Hematopoietic multipotent progenitor cell treated with erythropoietin and hydrocortisone succinate and interleukin-3 and kit ligand, for 4 days (in vitro differentiated cells): Measurements from ENCODE around the gene PGM5.
"Not testable (repeated sequence)": the region's sequence is repeated elsewhere in the genome, so short reads cannot be mapped to it uniquely, and the experiment has no call there.

ENCODE experiments used
- DNase-seq: peaks from one replicate; pipeline ENCODE4 v3.0.0-alpha.2; 2015

The PGM5 gene

DNA sequence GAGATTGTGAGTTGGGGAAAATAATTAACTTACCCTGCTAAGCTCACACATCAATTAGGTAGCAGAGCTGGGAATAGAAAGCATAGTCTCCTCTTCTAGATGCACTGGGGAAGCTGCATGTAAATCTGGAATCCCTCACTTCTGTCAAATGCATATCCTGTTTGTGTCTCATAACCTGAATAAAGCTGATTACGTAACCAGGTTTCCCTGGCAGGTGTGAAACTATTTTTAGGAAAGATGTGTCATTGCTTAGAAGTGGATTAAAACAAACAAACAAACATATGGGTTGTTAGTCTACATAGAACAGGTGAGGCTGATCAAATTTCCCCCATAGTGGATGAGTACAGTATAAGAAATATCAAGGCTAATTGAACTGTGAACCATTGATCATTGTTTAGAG lies 27.5 kb downstream of the PGM5 start:
- not testable (repeated sequence) for DNase-seq

DNA sequence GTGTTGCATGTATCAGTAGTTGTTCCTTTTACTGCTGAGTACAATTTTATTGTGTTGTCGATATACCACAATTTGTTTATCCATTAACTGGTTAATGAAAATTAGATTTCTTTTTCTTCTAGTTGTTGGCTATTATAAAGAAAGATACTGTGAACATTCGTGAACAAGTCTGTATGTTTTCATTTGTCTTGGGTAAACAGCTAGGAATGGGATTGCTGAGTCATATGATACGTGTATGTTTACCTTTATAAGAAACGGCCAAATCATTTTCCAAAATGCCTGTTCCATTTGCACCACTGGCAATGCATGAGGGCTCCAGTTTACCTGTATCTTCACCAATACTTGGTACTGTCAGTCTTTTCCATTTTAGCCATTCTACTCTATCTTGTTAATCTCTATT lies 33.1 kb downstream of the PGM5 start:
- not testable (repeated sequence) for DNase-seq

DNA sequence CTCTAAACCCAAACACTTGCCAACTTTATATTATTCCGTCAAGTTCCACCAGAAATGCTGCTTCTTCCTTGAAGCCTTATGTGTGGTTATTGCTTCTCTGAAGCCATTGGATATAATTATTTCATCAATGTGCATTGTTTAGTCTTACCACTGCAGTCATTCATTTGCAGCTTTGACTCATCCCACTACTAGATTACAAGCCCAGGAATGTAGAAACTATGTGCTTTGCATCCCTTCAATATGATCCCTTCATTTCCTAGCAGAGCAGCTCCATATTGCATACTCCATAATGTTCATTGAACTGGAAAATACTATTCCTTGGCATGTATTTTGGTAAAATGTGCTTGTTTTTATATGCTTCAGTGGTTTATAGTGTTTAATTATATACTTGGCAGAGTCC lies 34.3 kb downstream of the PGM5 start:
- DNase-seq, result not testable (repeated sequence)

DNA sequence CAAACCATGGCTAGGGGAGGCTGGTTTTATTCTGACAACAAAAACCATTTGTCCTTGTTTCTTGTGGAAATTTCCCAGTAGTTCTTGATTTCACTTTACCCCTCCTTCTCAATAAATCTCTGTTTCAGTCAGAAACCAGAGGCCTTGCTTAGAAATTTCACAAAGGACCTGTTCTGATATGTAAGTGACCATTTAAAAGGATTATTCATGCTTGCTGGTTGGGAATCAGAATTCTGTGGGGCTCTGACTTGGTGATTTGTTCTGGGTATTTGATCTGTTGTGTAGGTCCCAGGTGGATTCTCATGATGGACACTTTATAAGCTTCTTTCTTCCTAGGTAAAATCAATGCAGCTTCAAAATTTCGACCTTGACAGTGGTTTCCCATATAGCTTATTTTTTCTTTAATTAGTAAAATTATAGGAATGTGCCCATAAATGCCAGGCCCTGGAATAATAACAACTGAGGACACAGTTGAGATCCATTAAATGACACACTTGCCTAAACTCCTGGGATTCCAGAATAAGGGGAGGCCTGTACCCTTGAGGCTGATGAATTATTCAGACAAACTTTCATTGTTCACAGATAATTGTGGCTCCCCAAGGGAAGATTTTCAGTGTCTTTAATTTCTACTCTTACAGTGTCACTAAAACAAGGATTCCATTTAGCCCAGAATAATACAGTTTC lies 40.1 kb downstream of the PGM5 start:
- not testable (repeated sequence) for DNase-seq

DNA sequence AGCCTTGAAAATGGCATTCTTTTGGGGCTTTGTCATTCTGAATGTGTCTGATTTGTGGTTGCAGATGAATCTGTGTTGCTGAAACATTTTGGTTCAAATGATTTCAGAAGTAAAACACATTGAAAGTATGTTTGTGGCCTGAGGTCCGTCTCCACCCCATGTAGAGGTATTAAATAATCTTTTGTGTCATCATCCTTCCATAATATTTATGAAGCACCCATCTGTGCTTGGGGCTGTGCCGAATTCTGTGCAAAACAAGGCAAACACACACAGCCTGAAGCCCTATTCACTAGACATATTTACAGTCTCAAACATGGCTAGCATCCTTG lies 40.6 kb downstream of the PGM5 start:
- not testable (repeated sequence) for DNase-seq

DNA sequence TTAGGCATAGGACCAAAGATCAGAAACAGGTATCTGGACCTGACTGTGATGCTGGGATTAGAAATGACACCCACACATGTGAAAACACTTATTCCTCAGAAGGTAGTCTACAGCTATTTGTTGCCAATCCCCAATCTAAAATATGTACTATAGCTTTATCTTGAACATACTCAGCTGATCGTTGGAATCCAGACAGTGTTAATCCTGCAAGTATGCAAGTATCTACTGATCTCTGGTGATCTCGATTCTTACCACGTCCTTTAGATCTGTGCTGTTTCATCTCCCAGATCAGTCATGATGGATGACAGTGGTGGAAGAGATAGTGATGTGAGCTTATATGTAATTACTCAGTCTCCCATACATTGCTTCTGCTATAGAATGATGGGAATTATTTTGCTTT lies 41.4 kb downstream of the PGM5 start:
- not testable (repeated sequence) for DNase-seq

DNA sequence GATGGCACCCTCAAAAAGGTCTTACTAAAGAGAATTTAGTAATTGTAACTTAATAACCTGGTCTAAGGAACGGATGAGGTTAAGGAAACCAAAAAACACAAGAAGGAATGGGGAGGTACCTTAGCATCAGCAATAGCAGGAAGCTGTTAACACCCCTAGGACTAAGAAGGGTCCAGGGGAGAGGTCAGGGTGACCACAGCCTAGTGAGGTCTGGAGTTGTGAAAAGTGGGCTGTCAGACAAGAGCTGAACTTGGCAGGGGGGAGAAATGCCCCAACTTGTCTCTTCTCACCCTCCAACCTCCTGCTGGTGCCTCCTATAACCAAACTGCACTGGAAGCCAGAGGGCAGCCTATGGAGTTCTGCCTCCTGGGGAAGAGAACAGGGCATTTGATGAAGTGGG lies 41.9 kb downstream of the PGM5 start:
- DNase-seq, result not testable (repeated sequence)

DNA sequence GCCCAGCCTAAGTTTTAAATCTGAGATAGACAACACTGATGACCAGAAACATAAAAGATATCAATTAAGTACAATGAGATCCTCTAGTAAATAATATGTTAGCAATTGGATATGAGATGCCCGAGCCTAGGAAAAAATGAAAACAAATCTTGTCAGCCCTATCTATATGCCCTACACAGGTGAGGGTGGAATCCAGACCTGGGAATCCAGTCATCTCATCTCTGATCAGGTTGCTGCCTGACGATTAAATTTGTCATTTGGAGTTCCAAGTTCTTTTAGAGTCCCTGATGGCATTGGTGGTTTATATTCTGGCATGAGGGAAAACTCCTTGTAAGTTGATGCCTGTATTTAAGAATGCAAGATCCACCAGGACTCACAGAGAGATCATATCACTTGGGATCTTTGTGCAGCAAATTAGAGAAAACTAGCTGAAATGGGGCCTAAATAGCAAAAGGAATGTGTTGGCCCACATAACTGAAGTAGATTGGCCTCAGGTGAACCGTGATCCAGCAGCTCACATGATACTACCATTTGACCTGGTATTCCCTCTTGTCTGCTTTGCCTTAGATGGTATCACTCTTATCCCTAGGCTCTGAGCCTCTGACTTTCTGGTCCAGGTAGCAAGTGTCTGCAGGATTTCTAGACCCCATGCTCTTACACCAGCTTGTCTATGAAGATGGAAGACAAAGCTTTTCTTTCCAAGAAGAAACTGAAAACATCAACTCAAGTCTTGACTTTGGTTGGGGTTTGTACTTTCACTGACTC lies 48.2 kb downstream of the PGM5 start:
- not testable (repeated sequence) for DNase-seq

DNA sequence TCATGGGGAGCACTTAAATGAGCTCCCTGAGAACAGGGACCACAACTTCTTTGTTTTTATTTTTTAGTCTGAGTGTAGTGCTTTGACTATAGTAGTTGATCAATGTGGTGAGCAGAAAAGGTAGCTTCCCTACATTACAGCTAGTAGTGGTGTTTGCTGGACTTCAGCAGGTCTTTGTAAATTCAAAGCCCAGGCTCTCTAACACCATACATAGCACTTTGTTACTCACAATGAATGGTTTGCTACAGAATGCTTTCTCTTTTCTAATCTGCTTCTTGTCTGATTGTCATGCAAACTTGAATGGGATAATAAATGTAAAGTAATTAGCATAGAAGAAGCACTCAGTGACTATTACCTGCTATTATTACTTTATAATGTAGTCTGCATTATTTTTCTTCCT lies 55.5 kb downstream of the PGM5 start:
- not testable (repeated sequence) for DNase-seq

DNA sequence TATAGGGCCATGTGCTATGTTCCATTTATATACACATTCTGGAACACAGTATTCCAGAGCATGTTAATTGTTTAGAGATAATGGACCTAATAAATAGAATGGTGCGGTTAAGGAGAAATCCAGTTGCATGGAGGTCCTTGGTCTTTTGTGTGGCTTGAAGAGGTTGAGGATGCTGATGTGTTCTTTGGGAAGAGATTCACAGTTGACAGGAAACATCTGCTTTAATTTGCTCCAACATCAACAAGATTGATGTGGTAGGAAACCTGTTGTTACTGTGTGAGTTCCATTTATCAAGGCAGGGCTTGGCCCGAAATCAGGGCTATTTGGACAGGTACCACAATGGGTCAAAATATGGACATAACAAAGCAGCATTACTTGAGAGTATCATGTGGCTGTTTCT lies 56.3 kb downstream of the PGM5 start:
- not testable (repeated sequence) for DNase-seq

DNA sequence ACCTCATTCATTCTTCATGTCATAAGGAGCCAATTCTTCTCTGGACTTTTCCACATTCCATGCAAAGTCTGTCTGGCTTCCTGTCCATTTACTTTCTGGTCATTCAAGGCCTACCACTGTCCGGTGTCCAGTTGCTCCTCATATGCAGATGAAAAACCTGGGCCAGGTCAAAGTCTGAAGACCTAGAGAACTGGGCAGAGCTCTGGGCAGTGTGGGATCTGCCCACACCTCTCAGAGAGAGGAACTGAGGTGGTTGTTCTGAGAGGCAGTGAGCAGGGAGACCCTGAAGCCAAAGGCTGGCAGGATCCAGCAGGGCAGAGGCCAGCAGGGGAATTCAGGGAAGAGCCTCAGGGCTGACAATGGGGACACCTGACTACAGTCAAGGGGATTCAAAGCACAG lies 58.7 kb downstream of the PGM5 start:
- DNase-seq, result not testable (repeated sequence)

DNA sequence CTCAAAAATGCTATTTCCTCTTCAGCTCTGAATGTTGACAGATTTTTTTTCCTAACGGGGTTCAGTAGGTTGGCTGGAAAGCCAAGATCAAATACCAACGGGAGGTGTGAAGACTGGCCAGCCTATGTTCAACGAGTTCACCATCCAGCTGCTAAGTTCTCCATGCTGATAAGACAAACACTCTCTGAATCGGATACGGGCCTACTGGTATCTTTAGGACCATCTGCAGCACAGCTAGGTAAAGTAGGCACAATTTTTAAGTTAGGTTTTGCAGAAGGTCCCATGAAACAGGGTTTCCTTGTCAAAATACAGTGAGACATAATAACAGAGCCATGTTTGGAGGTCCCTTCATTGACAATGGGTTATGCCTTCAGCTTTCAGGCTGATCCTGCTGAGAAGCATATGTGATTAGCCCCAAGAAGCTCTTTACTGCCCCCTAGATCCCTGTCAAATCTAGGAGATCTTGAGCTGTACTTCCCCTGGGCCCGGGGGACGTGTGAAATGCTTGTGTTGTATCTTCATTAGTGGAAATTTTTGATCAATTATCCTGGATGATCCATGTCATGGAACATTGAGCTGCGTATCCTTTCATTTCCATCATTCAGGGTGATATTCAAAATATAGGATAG lies 60.6 kb downstream of the PGM5 start:
- DNase-seq, result peak; percentile 75

DNA sequence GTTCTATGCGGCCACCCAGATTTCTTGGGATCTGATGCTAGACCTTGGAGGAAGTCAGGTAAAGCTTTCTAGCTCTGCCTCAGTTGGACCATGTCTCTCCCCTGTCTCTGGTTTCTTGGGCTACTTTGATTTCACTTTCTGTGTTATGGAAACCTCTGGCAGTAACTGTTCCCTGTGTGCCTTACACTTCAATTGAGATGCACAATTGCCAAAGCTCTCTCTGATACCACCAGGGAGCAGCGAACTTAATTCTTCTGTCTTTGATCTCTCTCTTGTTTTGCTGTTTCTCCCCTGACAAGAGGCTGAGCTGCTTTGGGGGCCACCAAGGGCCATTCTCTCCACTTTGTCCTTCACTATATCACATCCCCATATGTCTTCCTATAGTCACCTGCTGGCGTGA lies 61.4 kb downstream of the PGM5 start:
- DNase-seq, result no peak

DNA sequence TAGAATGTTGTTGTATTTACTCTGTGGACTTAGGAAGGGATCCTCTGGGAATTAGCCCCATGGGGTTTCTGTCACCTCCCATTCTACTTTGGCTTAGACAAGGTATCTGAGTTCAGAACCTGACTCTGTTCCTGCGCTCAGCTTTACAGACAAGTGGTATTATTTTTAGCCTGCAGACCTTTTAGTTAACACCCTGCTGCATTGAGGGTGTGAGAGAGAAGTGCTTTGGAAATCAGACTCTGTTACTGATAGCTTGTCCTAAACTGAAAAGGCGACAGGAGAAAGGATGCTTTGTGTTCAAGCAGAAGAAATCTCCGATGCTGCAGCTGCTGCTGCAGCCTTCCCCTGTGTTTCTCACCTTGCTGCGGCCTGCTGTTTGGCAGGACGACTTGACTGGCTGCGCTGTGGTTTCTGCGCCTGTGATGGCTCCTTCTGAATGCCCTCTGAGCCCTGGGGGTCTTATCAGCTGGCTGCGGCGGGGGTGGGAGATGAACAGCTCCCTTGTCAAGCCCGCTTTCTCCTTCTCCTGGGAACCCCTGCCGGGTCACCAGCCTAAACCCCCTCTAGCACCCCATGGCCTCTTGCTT lies 61.9 kb downstream of the PGM5 start:
- no peak for DNase-seq

DNA sequence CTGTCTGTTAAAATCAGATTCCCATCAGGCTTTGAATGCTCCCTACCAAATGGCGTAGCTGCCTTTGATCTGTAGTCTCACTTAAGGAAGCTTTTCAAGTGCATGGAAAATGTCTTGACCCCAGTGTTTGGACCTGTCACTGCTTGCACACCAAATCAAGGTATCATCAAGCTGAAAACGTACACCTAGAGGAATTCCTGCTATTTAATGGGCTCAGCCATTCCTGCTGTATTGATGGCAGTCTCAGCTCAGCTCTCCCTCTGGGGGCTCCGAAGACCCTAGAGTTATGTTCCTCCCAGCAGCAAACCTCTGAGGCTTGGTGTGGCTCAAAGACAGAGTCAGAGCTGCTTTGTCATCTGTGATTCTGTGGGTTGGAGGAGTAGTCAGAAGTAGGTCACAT lies 63.5 kb downstream of the PGM5 start:
- DNase-seq, result no peak

DNA sequence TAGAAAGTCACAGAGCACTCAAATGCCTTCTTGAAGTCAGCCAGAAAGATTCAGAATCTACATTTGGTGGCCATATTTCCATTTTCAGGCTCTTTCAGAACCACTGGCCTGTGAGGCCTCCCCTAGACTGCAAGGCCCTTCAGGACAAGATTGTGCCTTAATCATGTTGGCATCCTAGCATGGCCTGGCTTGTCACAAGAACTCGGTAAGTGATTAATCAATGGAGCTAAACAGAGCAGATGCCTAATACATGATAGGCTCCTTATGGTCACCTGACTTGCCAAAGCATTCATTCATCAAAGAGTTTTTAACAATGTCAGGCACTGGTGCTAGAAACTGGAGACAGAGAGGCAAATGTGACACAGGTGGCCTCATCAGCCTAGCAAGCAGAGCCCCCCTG lies 70.3 kb downstream of the PGM5 start:
- no peak for DNase-seq

DNA sequence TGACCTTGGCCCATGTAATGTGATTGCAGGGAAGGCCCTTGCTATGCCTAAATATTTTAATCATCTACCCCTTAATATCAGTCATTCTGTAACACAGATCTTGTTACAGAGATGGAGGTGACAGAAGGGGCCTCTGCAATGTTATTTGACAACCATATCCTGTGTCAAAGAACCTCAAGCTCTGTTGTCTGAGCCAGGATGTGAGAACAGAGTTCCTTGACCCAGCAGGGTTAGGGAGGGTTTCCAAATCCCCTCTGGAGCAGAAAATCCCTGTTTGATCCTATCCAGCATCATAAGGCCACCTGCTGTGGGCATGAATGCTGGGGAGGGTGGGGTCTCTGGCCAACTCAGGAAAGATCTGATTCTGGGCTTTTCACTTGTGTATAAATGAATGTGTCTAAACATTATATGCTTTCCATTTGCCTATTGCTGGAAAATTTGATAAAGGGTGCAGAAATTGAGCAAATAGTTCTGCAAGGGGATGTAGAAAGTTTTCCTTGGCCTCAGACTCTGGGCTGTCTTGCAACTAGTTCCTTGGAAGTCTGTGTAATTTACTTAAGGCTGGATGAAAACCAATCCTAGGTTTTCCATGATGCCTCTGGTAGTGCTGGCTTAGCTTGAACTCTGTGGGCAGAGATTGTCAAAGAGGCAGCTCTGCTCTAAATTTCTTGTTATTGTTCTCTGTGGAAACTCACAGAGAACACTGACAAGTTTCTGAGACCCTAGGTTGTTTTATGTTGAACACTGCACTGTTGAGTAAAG lies 71.0 kb downstream of the PGM5 start:
- DNase-seq, result no peak

DNA sequence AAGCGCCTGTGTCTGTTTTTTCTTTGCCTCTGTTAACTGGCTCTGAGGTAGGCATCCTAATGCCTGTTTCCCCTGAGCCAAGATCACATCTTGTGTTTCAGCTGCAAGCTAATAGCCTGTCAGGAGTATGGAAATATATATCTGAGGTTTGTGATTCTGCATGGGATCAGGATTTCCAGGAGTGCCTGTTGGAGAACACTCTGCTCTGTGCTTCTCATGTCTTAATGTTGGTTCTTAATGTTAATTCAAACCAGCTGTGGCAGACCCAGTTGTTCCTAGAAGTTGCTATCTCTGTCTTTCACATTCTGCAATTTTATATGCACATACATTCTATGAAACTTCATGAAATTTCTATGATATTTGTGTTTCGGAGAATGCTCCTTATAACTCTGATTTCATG lies 72.1 kb downstream of the PGM5 start:
- DNase-seq, result no peak

DNA sequence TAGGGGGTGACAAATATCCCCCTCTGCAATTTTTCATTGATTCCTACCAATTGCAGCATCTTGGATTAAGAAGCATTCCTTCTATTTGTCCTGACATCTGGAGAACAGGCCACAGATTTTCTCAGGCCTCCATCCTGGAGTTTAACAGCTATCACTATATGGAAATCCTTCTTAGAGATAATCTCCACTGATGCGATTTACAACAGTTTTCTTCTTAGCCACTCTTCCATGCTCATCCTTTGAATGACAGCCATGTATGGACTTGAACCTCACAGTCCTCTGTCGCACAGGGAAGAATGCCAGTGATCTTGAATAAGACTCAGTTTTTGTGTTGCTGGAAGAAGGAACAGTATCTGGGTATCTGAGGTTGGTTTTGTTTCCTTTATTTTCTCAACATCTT lies 73.2 kb downstream of the PGM5 start:
- no peak for DNase-seq

DNA sequence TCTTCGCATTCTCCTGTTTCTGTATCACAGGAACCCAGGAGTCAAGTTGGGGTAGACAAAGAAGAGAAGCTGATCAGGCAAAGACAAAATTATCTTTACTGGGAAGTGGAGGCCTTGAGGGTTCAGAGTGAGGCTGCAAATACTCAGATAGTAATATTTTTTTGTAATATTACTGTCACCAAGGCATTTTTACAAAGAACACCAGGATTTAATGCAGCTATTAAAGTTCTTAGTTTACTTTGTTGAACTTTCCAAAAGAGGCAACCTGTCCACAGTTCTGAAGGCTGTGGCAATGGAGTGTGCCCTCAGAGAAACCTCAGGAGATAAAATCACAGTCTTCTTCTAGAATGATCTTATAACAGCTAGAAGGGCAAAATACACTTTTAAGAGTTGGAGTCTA lies 74.9 kb downstream of the PGM5 start:
- no peak for DNase-seq

DNA sequence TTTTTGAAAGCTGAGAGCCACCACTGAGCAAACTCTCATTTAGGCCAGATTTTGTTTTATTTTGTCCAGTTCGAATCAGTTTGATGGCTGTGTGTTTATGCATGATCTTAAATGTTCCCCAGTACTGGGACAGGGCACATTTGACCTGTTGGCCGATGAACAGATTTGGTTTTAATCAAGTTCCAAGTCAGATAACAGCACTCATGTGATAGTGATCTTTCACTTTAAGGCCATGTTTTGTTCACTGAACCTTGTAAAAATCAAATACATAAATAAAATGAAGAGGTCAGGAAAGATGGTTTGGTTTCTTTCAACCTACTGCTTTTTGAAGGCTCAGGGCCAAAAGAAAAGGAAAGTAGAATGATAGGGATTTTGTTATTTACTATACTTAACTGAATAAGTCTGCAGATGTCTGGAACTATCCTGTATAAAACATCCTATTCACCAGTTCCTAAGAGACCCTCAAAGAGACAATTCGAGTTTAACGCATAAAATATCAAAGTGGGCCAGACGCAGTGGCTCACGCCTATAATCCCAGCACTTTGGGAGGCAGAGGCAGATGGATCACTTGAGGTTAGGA lies 77.2 kb downstream of the PGM5 start:
- no peak for DNase-seq

DNA sequence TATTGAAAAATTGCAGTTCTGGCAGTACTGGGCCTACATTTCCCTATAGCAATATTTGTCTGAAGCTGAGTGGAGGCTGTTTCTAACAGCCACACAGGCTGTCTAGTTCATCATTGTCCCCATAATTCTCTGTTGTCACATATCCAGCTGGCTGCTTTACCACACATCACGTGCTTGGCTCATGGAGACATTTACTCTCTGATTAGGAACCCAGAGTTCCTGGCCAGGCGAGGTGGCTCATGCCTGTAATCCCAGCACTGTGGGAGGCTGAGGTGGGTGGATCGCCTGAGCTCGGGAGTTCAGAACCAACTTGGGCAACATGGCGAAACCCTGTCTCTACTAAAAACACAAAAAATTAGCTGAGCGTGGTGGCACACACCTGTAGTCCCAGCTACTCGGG lies 81.4 kb downstream of the PGM5 start:
- peak; percentile 2 for DNase-seq

DNA sequence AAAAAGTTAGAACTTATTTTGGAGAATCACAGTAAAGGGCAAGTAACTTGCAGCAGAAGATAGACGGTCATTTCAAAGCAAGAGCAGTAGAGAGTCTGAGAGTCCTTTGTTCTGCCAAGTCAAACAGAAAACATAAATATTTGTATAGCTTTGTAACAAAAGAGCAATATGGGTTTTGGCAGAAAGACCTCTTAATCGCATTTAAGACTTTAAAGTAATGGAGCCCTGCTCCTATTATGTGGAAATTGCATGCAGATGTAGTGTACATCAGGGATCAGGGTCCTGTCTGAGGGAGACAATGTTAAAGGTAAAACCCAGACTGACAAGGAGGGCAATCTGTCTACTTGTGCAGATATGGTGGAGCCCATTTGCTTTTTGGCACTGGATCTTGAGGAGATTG lies 87.2 kb downstream of the PGM5 start:
- DNase-seq, result no peak
